ENCODE results near the gene FRAS1.
"Not testable (repeated sequence)": the region's sequence is repeated elsewhere in the genome, so short reads cannot be mapped to it uniquely, and the experiment has no call there.

FRAS1 gene

DNA sequence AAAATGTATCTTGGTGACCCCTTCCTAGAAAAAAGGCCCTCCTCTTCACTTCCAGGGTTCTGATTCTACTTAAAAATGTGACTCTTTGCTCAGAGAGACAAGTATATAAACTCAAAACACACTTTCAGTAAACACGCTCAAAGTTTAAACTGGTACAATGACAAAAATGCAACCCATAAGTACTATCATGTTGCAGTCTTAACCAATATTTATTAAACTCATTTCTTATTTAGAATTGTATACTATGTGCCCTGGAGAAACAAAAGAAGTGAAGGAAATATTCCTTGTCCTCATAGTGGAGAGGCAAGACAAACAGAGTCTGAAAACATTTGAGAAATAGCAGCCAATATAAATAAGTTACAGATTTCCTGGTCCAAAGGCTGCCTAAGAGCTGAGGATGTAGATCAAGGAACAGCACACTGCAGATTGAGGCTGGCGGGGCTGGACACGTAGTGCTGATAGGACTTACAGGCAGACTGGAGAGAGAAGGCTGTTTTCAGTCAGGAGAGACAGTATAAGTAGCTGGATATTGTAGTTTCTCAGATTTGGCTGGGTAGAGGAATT lies 455.3 kb downstream of the FRAS1 start:
- no peak for DNase-seq (ENCODE audit: low spot score)

DNA sequence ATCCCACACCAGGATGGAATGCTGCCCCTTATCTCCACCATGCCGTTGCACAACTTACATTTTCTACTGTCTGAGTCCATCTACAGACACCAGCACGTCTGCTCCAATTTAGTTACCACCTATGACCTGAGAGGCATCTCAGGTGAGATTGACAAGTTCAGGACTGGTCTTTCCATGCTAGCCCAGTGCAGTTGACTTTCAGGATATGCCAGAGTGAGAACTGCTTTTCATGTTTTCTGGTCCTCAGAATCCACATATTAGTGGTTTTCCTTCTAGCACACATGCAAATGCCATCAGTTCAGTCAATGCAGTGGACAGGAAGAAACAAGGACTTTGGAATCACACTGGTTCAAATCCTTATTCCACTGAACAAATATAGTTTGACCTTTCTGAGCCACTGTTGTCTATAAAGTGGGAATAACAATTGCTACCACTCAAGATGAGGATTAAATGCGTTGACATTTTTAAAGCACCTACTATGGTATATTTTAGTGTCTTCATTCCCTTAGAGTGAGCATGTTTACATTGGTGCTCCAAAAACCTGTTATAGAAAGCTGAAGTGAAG lies 456.4 kb downstream of the FRAS1 start:
- DNase-seq (ENCODE audit: low spot score) = no peak

DNA sequence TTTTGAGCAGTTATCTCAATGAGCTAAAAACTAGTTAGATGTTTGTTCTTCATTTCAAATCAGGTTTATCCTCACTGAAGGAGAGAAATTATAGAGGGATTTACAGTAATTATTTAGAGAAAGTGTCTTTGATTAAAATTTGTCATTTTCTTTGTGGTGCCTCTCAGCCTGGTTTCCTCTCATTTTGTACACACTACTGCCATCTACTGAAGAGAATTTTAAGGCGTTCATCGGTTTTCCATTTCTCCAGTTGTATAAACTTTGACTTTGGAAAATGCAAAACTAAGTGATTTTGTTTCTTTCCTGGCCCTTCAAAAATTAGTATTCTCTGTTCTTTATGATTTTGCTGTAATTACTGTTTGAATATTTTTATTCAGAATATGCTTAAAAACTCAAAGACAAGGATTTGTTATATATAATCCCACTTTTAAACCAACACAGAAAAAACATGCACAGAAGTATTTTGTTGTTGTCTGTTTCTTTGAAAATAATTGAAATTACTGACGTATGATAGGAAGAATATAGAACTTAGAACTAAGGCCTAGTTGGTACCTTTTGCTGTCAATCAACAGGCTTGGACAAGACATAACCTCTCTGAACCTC lies 460.0 kb downstream of the FRAS1 start:
- DNase-seq (ENCODE audit: low spot score) = no peak

DNA sequence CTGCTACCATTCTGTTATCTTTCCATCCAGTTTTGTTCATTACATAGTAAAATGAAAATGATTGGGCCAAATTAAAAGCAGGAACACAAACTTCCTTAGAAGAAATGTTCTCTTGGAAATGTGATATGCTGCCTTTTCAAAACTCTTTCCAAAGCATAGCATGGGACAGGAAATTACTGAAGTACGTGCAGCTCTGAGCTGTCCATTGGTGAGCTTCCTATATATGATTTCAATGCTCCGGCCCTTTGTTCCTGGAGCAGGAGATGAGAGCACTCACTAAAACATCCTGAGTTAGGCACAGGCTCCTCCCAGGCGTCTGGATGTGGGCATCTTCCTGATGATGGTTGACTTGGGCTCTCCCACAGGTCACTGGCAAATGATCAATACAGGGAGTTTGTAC lies 461.4 kb downstream of the FRAS1 start:
- no peak for DNase-seq (ENCODE audit: low spot score)

GRCh38 chr4:78519962-78520361 lies 462.8 kb downstream of the FRAS1 start:
- no peak for DNase-seq (ENCODE audit: low spot score)

- DNase-seq (ENCODE audit: low spot score) = no peak
These were observed 463.7 kb downstream of the FRAS1 start for GRCh38 chr4:78520808-78521226.

DNA sequence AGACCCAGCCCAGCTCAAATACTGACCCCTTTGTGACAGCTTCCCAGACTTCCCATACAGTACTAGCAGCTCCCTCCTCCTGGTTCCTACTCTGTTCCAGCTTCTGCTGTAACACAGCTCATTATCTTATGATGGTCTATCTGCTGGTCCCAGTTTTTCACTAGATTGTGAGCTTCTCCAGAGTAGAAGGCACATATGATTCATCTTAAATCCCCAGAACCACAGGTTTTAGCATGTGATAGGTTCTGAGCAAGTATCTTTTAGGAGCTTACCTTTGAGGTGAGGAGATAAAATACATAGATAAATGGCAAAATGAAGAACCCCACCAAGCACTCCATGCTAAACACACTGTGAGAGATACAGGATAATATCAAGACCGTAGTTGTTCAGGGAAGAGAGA lies 466.9 kb downstream of the FRAS1 start:
- no peak for DNase-seq (ENCODE audit: low spot score)

GRCh38 chr4:78525559-78525958 lies 468.4 kb downstream of the FRAS1 start:
- no peak for DNase-seq (ENCODE audit: low spot score)

DNA sequence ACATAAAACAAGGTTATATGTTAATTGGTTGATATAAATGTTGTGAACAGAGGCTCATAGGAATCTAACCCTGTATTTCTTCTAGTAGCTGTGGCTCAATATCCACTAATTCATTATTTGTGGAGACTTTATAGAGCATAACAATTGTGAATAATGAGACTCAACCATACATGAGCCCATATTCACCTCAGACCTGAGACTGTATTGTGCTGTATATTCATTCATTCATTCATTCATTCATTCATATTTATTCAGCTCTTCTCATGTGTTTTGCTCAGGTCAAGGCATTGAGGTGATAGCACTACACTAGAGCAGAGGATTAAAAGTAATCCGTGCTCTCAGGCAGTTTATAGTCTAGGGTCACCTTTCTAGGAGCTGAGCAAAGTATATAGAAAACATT lies 470.0 kb downstream of the FRAS1 start:
- no peak for DNase-seq (ENCODE audit: low spot score)

DNA sequence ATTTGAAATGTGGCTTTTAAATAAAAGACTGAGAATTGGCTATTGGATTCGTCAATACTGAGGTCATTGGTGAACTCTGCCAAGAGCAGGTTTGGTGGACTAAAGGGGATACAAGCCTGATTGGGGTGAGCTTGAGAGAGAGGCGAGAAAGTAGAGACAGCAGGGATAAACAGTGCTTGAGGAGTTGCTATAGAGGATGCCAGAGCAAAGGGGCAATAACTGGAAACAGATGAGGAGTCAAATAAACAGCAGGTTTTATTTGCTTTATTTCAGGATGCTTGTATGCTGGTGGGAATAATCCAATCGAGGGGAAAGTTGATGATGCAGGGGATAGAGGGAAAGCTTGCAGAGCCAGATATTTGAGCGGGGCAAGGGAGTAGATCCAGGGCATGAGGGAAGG lies 470.4 kb downstream of the FRAS1 start:
- DNase-seq (ENCODE audit: low spot score) = no peak

DNA sequence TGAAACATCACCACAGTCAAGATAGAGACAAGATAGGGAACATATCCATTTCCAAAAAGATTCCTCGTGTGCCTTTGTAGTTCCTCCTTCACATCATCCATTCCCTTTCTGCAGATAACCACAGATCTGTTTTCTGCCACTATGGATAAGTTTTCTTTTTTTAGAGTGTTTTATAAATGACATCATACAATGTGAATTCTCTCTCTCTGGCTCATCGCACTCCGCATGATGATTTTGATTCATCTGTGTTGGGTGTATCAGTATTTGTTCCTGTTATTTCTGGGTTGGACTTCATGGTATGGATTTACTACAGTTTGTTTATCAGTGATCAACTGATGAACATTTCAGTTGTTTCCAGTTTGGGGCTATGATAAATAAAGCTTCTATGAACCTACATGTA lies 471.2 kb downstream of the FRAS1 start:
- no peak for DNase-seq (ENCODE audit: low spot score)

GRCh38 chr4:78529569-78530209 lies 472.6 kb downstream of the FRAS1 start:
- no peak for DNase-seq (ENCODE audit: low spot score)

DNA sequence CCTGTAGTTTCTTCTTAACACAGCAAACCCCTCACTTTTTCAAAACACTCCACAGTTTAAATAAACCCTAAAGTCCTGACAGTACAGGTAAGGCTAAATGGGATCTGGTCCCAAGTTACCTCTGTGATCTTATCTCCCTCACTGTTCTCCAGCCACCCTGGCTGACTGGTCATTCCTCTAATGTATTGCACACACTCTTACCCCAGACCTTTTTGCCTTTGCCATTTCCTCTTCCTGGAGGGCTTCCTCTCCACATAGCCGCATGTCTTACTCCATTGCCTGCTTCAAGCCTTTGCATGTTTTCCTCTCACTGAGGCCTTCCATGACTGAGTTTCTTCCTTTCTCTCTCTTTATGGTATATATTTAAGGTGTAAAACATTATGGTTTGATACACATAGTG lies 474.9 kb downstream of the FRAS1 start:
- DNase-seq (ENCODE audit: low spot score) = no peak

GRCh38 chr4:78533854-78534253 lies 476.7 kb downstream of the FRAS1 start:
- no peak for DNase-seq (ENCODE audit: low spot score)

GRCh38 chr4:78534286-78534955 lies 477.3 kb downstream of the FRAS1 start:
- DNase-seq (ENCODE audit: low spot score) = no peak

GRCh38 chr4:78542373-78542772 lies 485.2 kb downstream of the FRAS1 start:
- no peak for DNase-seq (ENCODE audit: low spot score)

DNA sequence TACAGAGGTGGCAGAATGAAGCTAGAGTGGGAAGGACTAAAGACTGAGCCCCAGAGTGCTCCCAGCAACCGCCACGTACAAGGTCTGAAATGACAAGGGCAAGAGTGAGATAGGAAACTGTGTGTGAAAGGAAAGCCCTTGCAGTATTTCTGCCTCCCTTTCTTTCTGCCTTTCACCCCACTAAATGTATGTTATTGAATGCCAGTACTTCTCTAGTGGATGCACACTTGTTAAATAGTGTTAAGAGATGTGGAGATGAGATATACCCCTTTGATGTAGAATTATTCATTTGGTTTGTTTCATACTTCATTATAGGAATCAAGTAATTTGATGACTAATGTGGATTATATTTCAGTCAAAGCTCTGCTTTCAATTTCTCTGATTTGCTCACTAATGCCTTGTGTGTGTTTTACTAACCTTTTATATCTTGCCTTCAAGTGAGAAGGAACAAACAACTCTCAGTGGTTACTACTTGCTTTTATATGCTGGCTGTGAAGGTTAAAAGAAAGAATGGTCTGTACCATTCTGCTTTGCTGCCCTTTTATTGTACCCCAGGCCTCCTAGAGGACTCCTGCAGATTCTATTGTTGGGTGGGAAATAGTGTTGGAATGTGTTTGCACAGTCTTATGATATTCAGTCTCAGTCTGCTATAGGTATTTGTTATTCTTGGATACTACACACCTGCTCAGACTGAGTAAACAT lies 486.5 kb downstream of the FRAS1 start:
- DNase-seq (ENCODE audit: low spot score) = no peak

- DNase-seq (ENCODE audit: low spot score) = no peak
These were observed 487.6 kb downstream of the FRAS1 start for GRCh38 chr4:78544678-78545077.

DNA sequence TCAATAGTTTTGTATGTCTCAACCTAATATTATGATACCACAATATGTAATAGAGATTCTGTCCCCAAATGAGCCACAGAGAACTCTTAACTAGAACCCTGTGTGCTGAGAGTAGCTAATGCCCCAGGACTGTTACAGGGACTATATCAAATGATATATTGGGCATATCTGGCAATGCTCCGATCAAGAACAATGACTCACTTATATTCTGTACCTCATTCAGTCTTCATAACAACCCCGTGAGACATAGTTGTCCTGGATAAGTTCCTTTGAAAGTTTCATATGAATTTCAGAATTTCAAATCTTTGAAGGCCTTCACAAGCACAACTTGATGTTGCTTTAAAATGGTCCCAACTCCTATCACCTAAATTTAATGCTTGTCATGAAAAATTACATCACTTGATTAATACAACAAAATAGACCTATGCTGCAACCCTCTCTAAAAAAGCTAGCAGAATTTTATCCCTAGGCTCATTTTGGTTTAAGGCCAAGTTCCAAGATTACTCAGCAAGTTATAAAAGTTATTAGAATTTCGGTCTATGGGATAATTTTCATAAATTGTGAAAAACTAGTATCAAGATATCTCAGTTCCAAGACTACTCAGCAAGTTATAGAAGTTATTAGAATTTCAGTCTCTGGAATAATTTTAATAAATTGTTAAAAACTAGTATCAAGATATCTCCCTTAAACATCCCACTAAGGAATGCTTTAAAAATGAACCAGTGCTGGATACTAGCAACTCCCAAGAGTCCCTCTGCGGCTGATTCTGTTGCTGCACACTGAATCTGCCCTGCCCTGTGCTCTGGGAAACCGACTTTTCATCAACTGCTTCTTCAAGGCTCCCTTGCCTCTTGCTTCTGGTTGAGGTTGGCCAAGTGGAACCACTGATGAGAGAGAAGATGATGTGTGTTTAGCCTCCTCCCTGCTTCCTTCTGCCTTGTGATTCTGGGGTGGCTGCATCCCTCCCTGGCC lies 488.4 kb downstream of the FRAS1 start:
- no peak for DNase-seq (ENCODE audit: low spot score)

DNA sequence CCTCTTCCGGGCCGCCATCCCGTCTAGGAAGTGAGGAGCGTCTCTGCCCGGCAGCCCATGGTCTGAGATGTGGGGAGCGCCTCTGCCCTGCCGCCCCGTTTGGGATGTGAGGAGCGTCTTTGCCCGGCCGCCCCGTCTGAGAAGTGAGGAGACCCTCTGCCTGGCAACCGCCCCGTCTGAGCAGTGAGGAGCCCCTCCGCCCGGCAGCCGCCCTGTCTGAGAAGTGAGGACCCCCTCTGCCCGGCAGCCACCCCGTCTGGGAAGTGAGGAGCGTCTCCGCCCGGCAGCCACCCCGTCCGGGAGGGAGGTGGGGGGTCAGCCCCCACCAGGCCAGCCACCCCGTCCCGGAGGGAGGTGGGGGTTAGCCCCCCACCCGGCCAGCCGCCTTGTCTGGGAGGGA lies 490.8 kb downstream of the FRAS1 start:
- DNase-seq (ENCODE audit: low spot score) = not testable (repeated sequence)

GRCh38 chr4:78548889-78549288 lies 491.8 kb downstream of the FRAS1 start:
- DNase-seq (ENCODE audit: low spot score) = not testable (repeated sequence)

All from activated CD4-positive, alpha-beta T cell treated with anti-CD3 and anti-CD28 coated beads, Interleukin-2, Interleukin-4, amounts not matched to agents 100 ng/mL and 50 ng/mL, durations not matched to agents 16 hours and 8 hours (primary cell).